Activated CD4-positive, alpha-beta T cell treated with anti-CD3 and anti-CD28 coated beads for 4 hours (primary cell): ENCODE measurements around the gene MARF1.
"Not testable (repeated sequence)": the region's sequence is repeated elsewhere in the genome, so short reads cannot be mapped to it uniquely, and the experiment has no call there.

Experiments used
- DNase-seq, 2 donors: peaks; one replicate each; pipeline ENCODE4 v3.0.0-alpha.2; 2020

MARF1 gene

GRCh38 chr16:15652293-15653001, 9.5 kb upstream of the MARF1 start:
- DNase-seq: no peak

GRCh38 chr16:15650698-15651171, 7.8 kb upstream of the MARF1 start:
- peak; percentile 34 to 39 for DNase-seq

GRCh38 chr16:15650019-15650697, 7.2 kb upstream of the MARF1 start, which contains the start of gene NDE1:
NDE1 (plus strand) TSS chr16:15650245; CDS start chr16:15664779, 14,534 bp downstream.
- peak; percentile 75 to 81 for DNase-seq

GRCh38 chr16:15649727-15650018, 6.7 kb upstream of the MARF1 start:
- DNase-seq: no peak

GRCh38 chr16:15649311-15649710, 6.4 kb upstream of the MARF1 start:
- DNase-seq: not testable (repeated sequence)

GRCh38 chr16:15648135-15648730, 5.3 kb upstream of the MARF1 start:
- DNase-seq: no peak

GRCh38 chr16:15647294-15648014, 4.5 kb upstream of the MARF1 start:
- DNase-seq: no peak

- not testable (repeated sequence) for DNase-seq
These were observed 3.8 kb upstream of the MARF1 start for GRCh38 chr16:15646557-15647293.

GRCh38 chr16:15644962-15645465, 2.1 kb upstream of the MARF1 start:
- peak in 1 of 2 donors; percentile 19 for DNase-seq

GRCh38 chr16:15644267-15644961, 1.5 kb upstream of the MARF1 start:
- DNase-seq: no peak

- no peak for DNase-seq
These were observed 944 bp upstream of the MARF1 start for GRCh38 chr16:15643946-15644250.

- DNase-seq: peak; percentile 65 to 72
These were observed 352 bp downstream of the MARF1 start for GRCh38 chr16:15642557-15643047.

- DNase-seq: no peak
These were observed 999 bp downstream of the MARF1 start for GRCh38 chr16:15641753-15642556.

- no peak for DNase-seq
These were observed 2.0 kb downstream of the MARF1 start for GRCh38 chr16:15640966-15641365.

GRCh38 chr16:15639061-15639568, 3.8 kb downstream of the MARF1 start:
- DNase-seq: no peak

GRCh38 chr16:15636392-15636873, 6.5 kb downstream of the MARF1 start:
- no peak for DNase-seq

- DNase-seq: no peak
These were observed 7.0 kb downstream of the MARF1 start for GRCh38 chr16:15635926-15636325.

GRCh38 chr16:15631730-15632409, 11.1 kb downstream of the MARF1 start:
- no peak for DNase-seq

GRCh38 chr16:15621889-15622288, 21.1 kb downstream of the MARF1 start:
- no peak for DNase-seq

GRCh38 chr16:15621456-15621855, 21.5 kb downstream of the MARF1 start:
- no peak for DNase-seq
